Endometrial microvascular endothelial cells (primary cell): ENCODE results near the gene TMEM143. TPM values are rescaled to one million over a fixed set of nuclear protein-coding genes. Genes with fewer than 3 reads are reported as not detected.

Experiments
- in situ Hi-C: cut with HindIII; loops from 2 replicates; pipeline ENCODE4 v1.10.0; 2017; ENCODE audit warnings: low sequenced_read_pairs, low pct_unique_long_range_greater_than_20kb; ENCODE audit errors: inconsistent ontology term
- total RNA-seq: library from RNA; depleted of rRNA; stranded (reverse); fragments of >200 nt; gene quantifications from one replicate; pipeline ENCODE4 v1.2.3, GENCODE V29; 2015; ENCODE audit errors: inconsistent ontology term

The TMEM143 gene
- 8.9 TPM for total RNA-seq

DNA sequence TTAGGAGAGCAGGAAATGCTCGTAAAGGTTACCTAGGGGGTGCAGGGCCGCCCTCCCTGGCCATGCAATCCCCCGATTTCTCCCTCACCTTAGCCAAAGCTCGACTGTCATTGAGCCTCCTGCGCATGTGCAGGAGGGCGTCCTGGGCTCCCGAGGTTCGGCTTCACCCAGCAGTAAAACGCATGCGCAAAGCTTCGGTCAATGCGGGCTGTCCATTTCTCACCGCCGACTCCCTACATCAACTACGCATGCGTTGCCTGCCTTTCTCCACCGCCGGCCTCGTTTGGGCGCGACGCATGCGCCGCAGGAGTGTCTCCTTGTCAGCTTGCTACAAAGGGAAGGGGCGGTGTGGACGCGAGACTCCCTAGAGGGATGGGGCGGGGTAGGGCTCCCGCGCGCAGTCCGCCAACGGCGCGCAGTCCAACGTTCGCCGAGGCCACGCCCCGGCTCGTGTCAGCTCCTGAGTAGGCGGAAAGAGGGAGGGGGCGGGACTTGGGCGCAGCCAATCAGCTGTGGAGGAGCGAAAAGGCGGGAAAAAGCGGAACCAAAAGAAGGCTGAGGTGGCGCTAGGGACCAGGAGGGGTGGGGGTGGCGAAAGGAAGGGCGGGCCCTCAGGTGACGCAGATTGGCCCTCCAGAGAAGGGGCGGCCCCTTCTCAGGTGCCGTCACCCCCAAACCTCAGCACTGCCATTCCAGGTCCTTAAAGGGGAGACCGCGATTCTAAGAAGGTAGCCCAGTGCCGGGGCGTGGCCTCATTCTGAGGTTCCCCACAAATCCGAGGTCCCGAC lies at the start of gene TMEM143, which contains the start of gene SYNGR4:
Gene TMEM143 (minus strand): TSS at position 131 of the 788 bp plus-strand sequence. CDS start 20 bp downstream, at position 111.
Gene SYNGR4 (plus strand): TSS at position 558 of the 788 bp plus-strand sequence. CDS start 1,476 bp downstream, outside the sequence.
- in situ Hi-C loops, result no loop called here

DNA sequence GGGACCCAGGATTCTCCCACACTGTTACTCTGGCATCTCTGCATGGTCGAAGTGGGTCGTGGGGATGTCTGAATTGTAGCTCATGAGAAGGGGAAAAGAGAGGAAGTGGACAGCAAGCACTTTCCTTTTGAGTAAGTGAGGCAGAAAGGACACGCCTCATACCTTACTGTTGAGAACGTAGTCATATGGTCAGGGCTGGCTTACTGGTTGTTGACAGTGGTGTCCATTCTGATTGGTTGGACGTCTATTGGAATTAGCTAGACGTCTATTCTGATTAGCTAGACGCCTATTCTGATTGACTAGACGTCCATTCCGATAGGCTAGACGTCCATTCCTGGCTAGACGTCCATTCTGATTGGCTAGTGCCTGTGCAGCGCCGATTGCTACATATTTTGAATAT lies 42.1 kb upstream of the TMEM143 start:
- in situ Hi-C loops, result no loop called here

DNA sequence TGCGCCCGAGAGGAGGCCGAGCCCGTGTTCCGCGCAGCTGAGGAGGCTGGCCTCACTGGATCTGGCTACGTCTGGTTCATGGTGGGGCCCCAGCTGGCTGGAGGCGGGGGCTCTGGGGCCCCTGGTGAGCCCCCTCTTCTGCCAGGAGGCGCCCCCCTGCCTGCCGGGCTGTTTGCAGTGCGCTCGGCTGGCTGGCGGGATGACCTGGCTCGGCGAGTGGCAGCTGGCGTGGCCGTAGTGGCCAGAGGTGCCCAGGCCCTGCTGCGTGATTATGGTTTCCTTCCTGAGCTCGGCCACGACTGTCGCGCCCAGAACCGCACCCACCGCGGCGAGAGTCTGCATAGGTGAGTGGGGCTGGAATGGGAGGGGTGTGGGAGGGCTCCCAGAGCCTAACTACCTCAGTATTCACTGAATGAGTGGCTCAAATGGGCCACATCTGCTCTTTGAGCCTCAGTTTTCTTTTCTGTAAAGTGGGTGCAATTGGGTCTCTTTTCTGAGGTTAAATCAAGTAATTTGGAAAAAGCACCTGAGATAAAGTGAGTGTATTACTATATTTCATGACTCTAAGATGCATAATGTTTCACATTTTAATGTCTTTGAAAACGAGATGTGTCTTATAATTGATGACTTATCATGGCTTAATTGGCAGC lies 41.4 kb upstream of the TMEM143 start:
- in situ Hi-C loops, result no loop called here

DNA sequence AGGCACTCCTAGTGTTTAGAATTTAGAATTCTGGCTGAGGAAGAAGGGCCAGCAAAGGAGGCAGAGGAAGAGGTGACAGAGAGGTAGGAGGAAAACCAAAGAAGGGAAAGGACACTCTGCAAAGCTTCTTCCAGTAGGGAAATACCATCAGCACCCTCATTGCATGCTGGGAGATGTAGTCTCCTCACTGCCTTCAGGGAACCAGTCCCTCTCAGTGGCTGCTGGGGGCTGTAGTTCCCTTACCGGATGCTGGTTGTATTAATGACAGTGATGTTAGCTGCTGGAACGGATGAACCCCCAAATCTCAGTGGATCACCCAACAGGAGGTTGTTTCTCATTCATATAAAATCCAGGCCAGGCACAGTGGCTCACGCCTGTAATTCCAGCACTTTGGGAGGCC lies 39.9 kb upstream of the TMEM143 start:
- in situ Hi-C loops, result no loop called here

DNA sequence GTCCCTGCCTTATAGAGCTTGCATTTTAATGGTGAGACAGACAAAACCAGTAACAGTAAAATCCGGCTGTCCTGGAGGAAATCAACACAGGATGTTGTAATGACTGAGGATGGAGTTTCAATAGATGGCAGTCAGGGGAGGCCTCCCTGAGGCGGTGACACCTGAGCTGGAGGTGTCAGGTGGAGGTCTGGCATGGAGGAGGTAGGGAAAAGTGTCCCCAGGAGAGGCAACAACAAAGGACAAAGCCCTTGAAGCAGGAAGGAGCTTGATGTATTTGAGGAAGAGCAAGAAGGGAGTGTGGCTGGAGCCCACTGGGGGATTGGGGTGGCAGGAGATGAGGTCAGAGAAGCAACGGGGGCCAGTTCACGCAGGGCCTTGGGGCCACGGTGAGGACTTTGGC lies 37.5 kb upstream of the TMEM143 start:
- in situ Hi-C loops, result no loop called here

DNA sequence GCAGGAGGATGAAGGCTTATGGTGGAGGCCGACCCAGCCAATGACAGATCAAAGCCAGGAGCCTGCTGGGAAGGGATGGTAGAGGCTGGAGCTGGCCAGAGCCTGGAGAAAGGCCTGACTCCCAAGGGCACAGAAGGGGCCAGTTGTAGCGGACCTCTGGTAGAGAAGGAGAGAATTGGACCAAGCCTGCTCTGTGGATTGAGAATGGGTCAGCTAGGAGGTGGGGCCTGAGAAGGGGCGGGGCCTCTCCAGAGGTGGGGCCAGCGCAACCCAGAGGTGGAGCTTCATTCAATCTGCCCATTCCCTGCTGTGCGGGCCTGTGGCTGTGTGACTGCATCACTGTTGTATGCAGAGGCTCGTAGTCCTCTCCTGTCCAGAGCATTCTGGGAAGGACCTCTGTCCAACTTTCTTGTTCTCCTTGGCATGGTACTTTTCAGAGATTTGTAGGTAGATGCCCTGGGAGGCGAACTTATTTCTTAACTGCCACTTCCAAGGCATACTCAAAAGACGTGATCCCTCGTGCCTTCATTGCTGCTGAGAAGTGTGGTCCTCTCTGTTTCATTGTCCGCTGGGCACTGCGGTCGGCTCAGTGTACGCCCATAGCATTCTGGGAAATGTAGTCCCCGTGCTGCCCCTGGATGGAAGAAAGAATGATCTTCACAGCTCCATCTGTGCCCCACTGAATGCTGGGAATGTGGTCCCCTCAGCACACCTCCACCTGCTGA lies 36.4 kb upstream of the TMEM143 start:
- in situ Hi-C loops, result no loop called here

DNA sequence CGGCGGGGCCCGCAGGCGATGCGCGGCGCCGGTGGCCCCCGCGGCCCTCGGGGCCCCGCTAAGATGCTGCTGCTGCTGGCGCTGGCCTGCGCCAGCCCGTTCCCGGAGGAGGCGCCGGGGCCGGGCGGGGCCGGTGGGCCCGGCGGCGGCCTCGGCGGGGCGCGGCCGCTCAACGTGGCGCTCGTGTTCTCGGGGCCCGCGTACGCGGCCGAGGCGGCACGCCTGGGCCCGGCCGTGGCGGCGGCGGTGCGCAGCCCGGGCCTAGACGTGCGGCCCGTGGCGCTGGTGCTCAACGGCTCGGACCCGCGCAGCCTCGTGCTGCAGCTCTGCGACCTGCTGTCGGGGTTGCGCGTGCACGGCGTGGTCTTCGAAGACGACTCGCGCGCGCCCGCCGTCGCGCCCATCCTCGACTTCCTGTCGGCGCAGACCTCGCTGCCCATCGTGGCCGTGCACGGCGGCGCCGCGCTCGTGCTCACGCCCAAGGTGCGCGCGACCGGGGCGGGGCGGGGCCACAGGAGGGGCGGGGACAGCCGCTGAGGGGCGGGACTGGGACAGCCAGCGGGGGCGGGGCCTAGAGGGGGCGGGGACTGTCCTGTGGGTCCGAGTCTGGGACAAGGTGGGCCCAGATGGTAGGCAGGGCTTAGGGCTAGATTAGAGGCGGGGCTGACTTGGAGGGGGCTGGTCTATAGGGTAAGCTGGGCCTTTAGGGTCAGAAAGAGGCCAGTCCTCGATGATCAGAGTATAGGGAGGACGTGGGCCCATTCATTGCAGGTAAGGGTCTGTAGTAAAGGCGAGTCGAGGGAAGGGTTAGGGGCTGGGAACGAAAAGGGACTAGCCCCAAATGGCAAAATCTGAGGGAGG lies 34.9 kb upstream of the TMEM143 start:
- in situ Hi-C loops, result no loop called here

DNA sequence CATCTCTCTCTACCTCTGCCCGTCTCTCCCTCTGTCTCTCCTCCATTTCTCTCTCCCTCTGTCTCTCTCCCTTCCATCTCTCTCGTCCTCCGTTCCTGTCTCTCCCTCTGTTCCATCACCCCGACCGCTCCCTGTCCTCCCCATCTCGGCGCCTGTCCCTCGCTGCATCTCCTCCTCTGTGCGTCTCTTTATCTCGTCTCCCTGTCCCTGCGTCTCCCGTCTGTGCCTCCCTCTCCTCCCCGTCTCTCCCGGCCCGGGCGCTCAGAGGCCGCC lies 34.3 kb upstream of the TMEM143 start:
- in situ Hi-C loops, result no loop called here

DNA sequence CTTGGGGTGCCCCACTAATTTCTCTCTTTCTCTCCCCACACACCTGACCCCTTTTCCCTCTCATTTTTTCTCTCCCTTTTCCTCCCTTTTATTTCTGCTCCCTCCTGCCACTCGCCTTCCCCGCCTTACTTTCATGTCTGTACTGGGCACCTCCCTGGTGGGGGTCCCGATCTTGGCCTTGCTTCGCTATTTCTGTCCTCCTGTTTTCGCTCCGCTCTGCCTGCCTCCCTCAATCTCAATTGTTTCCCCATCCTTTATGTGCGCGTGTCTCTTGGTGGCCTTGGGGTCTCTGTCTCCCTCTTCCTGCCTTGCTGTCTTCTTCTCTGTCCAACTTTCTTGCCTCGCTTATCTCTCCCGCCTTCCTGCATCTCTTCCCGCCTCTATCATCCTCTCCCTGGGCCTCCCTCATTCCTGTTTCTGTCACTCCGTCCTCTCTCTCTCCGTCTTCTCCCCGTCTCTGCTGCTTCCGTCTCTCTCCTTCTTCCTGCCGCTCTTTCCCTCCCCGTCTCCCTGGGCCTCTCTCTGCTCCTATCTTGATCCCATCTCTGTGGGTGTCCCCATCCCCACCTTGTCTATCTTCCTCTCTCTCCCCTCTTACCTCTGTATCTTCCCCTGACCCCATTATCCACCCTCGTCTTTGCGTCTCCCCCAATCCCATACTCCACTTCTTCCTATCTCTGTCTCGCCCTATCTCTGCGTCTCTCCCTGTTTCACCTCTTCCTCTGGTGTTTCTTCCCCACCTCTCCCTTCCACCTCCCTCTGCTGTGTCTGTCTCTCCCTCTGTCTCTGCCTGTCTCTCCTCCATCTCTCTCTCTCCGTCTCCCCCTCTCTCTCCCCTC lies 33.7 kb upstream of the TMEM143 start:
- in situ Hi-C loops, result no loop called here

DNA sequence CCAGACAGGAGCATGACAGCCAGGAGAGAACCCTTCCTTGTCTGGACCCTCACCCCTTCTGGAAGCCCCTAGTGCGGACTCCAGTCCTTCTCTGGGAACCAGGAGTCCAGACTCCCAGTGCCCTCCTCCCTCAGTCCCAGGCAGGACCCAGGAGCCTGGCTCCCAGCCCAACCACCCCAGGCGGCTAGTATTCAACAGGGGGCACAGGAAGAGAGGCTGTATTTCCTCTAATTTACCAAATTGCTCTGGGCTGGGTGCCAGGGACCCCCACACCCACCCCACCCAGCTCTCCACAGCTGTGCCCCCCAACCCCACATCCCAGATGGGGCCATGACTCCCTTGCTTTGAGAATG lies 33.1 kb upstream of the TMEM143 start:
- in situ Hi-C loops, result no loop called here

DNA sequence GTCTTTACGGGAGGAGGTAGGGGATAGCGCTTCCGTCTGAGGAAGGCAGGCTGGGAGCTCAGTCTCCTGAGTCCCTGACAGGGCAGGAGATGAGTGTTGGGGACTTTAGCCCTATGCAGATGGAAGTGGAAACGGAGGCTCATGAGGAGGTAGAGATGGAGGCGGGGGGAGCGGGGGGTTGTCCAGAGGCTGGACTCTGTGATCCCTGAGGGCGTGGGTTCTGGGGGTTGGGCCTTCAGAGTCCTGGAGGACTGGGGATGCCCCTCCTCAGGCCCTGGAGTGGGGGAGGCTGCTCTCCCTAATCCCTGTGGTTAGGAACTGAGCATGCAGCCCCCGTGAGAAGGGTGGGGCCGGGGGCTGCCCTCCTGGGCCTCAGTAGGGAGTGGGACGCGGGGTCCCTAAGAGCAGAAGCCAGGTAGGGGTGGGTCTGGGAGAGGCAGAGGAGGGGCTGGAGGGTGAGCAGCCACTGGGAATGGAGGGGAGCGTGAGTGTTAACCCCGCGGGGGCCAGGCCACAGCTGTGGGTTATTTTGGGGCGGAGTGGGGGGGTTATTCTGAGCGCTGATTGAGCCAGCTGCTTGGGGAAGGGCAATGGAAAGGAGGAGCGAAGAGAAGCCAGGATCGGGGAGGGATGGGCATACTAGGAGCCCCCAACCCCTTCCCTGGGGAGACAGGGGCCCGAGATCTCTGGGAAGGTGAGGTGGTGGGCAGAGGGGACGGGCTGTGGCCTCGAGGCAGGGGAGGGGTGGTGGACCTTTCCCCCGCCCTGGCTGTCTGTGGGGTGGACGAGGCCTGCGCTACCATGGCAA lies 32.5 kb upstream of the TMEM143 start:
- in situ Hi-C loops, result no loop called here

DNA sequence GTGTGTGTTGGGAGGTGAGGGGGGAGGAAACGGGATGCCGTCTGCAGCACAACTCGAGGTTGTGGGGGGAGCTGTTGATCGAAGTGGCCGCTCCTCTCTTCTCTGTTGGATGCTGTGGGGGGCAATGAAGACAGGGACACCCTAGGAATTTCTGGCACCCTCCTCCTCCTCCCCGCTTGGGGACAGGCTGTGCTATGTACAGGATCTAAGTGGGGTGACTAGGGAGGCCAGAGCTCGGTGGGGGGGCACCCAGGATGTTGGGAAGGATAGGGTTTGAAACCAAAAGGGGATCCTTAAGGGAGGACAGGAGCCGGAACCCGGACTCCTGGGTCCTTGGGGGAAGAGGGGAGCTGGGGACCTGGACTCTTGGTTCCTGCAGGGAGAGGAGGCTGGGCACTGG lies 31.8 kb upstream of the TMEM143 start:
- in situ Hi-C loops, result no loop called here

DNA sequence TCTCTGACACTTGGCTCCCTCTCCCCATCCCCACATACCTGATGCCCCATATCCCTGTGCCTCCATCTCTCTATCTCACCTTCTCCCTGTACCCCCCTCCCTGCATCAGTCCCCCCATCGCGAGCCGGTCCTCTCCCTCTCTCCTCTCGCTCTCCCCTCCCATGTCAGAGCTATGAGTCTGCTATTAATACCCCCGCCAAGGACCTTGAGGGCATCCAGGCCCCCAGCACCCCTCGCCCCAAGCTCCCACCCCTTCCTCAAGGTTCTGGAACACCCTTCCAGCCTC lies 31.4 kb upstream of the TMEM143 start:
- in situ Hi-C loops, result no loop called here

DNA sequence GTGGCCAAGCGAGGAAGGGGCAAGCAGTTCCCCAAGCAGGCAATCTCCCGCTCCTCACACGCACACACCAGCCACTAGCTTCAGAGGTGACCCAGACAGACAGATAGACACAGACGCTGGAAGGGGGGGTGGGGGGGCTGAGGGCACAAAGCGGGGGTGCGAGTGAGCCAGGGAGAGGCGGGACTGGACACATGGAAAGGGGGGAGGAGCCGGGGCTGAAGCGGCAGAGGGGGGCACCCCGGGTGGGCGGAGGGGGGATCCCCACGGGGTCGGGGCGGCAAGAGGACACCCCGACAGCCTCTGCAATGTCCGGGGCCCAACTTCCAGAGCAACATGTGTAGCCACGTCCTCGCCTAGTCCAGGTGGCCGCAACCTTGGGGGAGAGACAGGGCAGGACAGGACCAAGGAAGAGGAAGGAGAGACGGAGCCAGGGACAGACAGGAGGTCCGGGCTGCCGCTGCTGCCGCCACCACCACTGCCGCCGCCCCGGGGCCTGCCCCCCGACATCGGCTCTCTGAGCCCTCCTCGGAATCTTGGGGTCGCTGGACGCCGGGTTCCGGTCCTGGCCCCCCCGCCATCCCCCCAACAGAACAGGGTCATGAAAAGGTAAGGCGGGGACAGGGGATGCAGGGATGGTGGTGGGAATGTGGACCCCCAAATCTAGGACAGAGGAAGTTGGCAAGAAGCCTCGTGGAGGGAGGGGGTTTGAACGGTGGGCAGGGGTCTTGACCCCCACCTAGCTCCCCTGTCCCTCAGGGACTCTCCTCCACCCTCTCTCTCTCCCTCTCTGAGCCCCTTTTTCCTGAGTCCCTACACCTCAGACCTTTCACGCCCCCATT lies 30.8 kb upstream of the TMEM143 start:
- in situ Hi-C loops, result no loop called here

DNA sequence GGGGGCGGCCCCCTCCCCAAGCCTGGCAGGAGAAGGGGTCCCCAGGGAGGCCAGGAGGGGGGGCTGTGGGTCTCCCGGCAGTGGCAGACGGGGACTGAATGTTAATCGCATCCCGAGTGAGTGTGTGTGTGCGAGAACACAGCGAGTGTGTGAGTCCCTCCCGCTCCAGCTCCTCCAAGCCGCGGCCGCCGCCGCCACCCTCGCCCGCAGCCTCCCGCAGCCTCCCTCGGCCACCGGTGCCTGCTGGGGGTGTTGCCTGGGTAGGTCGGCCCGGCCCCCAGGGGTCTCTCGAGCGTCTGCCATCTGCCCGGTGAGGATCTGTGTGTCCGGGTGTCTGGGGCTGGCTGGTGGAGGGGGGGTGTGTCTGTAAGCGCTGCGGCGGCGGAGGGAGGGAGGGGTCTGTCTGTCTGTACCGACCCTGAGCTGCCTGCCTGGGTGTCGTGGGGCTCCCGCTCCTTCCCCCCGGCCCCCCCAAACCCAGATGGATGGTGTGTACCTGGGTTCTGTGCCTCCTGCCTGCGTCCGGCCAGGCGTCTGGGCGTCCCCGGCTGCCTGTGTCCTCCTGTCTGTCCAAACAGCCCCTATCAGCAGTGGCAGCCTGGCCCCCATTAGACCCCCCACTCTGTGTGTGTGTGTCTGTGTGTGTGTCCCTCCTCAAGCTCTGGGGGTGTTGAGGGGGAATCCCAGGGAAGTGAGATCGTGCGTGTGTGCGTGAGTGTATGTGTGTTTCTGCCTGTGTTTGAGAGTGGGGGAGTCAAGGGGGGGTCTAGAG lies 30.0 kb upstream of the TMEM143 start, which contains the start of gene GRIN2D:
Gene GRIN2D (plus strand): TSS at position 110 of the 772 bp plus-strand sequence. CDS start 4,725 bp downstream, outside the sequence.
- in situ Hi-C loops, result no loop called here

DNA sequence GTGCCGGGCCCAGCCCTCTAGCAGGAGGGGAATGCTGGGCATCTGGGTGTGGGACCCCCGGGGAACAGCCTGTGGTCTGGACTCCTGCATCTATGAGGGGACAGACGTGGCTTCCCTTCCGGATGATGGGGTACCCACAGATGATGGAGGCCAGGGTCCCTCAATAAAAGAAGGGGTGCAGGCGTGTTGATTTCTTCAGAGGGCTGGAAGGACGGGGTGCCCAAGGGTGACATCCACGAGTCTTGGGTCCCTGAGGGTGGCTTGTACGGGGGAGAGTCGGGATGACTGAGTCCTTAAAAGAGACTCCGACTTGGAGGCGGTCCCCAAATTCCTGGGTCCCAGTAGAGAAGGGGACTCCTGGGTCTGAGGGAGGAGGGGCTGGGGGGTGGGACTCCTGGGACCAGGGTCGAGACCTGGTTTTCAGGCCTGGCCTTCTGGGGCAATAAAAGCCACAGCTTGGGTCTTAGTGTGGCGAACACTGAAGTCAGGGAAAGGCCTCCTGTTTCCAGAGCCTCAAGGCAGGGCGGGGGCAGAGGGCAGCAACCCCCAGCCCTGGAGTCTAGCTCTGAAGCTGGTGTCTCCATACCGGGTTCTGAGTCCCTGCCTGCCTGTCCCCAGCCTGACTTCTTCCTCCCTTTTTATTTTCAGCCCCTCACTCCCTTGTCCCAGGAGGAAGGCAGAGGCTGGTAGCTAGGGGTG lies 29.3 kb upstream of the TMEM143 start:
- in situ Hi-C loops, result no loop called here
